WERI-Rb-1 (cell line): ENCODE measurements around the gene EIF3M.

Experiments used
- DNase-seq: peaks from one replicate; pipeline ENCODE4 v3.0.0-alpha.2; 2020
- H3K27ac ChIP-seq: fragments of 250-450 bp; sonication (Bioruptor Pico); 2 replicates; pipeline ENCODE4 v1.5.1; 2020; ENCODE audit warnings: mild to moderate bottlenecking, moderate library complexity
- H3K27me3 ChIP-seq: fragments of 250-450 bp; sonication (Bioruptor Pico); 2 replicates; pipeline ENCODE4 v1.5.1; 2021; ENCODE audit warnings: mild to moderate bottlenecking, low read depth, moderate library complexity; ENCODE audit not compliant: insufficient read depth, severe bottlenecking
- H3K36me3 ChIP-seq: fragments of 250-450 bp; sonication (Bioruptor Pico); 2 replicates; pipeline ENCODE4 v1.5.1; 2020; ENCODE audit warnings: mild to moderate bottlenecking, moderate library complexity
- H3K4me3 ChIP-seq: 2 replicates; pipeline ENCODE4 v1.5.1; 2011; ENCODE audit warnings: low read depth, mild to moderate bottlenecking, control low read depth, low read length
- H3K9me3 ChIP-seq: fragments of 250-450 bp; sonication (Bioruptor Pico); 2 replicates; pipeline ENCODE4 v1.5.1; 2021; ENCODE audit warnings: mild to moderate bottlenecking, moderate library complexity; ENCODE audit not compliant: severe bottlenecking
- CTCF ChIP-seq: IDR thresholded peaks from 2 replicates; pipeline ENCODE4 v1.5.1; 2011; ENCODE audit warnings: low read depth, mild to moderate bottlenecking, control low read depth, inconsistent platforms, low read length

The EIF3M gene

DNA sequence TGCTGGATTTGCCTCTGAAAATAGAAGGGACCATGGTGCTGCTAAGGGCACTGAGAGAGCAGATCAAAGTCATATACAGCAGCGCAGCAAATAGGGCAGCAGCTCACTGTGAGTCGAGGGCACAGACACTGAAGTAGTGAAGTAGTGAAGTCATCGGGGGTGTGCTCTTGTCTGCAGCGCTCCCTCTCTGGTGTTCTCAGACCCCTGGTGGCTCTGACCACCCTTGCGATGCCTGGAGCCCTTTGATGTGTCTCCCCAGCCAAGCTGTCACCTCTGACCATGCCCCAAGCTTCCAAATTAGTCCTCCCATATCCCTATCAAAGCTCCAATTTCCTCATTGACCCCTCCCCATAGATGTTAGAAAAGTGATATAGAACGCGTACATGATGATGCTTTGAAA lies 27.7 kb upstream of the EIF3M start:
- Histone ChIP-seq H3K36me3 (no peaks in the 10 kb centered on the region), H3K4me3 (no peak overlapping the region), H3K27ac (no peak overlapping the region), H3K27me3 (peaks cover 10% of the 10 kb centered on the region), H3K9me3 (no peaks in the 10 kb centered on the region)
- no peak for TF ChIP-seq CTCF
- no peak for DNase-seq

DNA sequence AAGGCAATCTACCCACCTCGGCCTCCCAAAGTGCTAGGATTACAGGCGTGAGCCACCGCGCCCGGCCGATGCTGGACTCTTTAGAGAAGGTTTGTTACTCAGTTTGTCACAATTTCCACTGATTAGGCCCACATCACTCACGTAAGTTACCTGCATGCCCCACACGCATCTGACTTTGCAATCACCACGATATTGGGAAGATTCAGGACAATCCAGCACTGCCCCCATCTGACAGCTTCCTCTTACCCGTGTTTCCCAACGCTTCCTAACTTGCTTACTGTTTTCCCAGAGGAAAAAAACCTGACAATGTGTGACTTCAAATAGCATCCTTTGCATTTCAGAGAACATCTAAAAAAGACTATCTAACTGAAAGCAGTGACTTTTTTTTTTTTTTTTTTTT lies 21.8 kb upstream of the EIF3M start:
- Histone ChIP-seq H3K4me3 (no peak overlapping the region), H3K9me3 (no peaks in the 10 kb centered on the region), H3K27me3 (peaks cover 24% of the 10 kb centered on the region), H3K36me3 (no peaks in the 10 kb centered on the region), H3K27ac (no peak overlapping the region)
- TF ChIP-seq CTCF, result no peak
- DNase-seq, result no peak

GRCh38 chr11:32562839-32563599 lies 20.6 kb upstream of the EIF3M start:
- H3K27ac ChIP-seq, result no peak overlapping the region
- H3K4me3 ChIP-seq, result no peak overlapping the region
- H3K36me3 ChIP-seq, result no peaks in the 10 kb centered on the region
- no peaks in the 10 kb centered on the region for H3K9me3 ChIP-seq
- no peak for DNase-seq
- H3K27me3 ChIP-seq, result peaks cover 24% of the 10 kb centered on the region
- no peak for TF ChIP-seq CTCF

- H3K4me3 ChIP-seq, result no peak overlapping the region
- H3K27ac ChIP-seq, result no peak overlapping the region
- H3K36me3 ChIP-seq, result no peaks in the 10 kb centered on the region
- peaks cover 22% of the 10 kb centered on the region for H3K27me3 ChIP-seq
- TF ChIP-seq CTCF, result no peak
- H3K9me3 ChIP-seq, result no peaks in the 10 kb centered on the region
- DNase-seq, result no peak
These were observed 20.1 kb upstream of the EIF3M start for GRCh38 chr11:32563600-32563959.

DNA sequence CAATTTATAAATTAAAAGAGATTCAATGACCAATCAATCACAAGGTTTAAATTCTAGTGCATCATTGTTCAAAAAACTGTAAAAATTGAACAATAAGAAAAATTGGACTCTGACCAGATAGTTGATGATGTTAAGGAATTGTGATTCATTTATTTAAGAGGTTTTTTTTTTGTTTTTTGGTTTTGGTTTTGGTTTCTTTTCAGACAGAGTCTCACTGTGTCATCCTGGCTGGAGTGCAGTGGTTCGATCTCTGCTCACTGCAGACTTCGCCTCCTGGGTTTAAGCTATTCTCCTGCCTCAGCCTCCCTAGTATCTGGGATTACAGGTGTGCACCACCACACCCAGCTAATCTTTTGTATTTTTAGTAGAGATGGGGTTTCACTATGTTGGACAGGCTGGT lies 17.1 kb upstream of the EIF3M start:
- DNase-seq, result no peak
- TF ChIP-seq CTCF, result no peak
- H3K36me3 ChIP-seq, result no peaks in the 10 kb centered on the region
- no peak overlapping the region for H3K27ac ChIP-seq
- H3K4me3 ChIP-seq, result no peak overlapping the region
- H3K9me3 ChIP-seq, result no peaks in the 10 kb centered on the region
- H3K27me3 ChIP-seq, result peaks cover 19% of the 10 kb centered on the region

- no peaks in the 10 kb centered on the region for H3K36me3 ChIP-seq
- H3K4me3 ChIP-seq, result no peak overlapping the region
- no peaks in the 10 kb centered on the region for H3K9me3 ChIP-seq
- no peak for DNase-seq
- no peak overlapping the region for H3K27ac ChIP-seq
- TF ChIP-seq CTCF, result no peak
- H3K27me3 ChIP-seq, result peaks cover 19% of the 10 kb centered on the region
These were observed 16.5 kb upstream of the EIF3M start for GRCh38 chr11:32567154-32567553.
